Liver (tissue), 9 donors: ENCODE measurements around the gene FOXP3. TPM values are rescaled to one million over a fixed set of nuclear protein-coding genes. Genes with fewer than 3 reads are reported as not detected.
A peak's percentile ranks its signal among the peaks of the same experiment; 100 is the strongest.

Experiments
- DNase-seq: peaks from one replicate; pipeline ENCODE4 v3.0.0-alpha.2; 2017; ENCODE audit warnings: low spot score
- H3K27ac ChIP-seq, 2 donors: one replicate each; pipeline ENCODE4 v1.7.0; 2013; ENCODE audit warnings: inconsistent platforms in 2 of 2, low read length in 2 of 2, control low read depth in 1 of 2, low read depth in 1 of 2, mild to moderate bottlenecking in 1 of 2
- H3K27me3 ChIP-seq, 4 donors: one replicate each; pipeline versions ENCODE4 v1.6.1 to v1.7.0; 2013; ENCODE audit warnings: low read length in 3 of 4, inconsistent platforms in 1 of 4, mild to moderate bottlenecking in 1 of 4, moderate library complexity in 1 of 4; ENCODE audit not compliant: control insufficient read depth in 4 of 4, insufficient read depth in 4 of 4
- H3K36me3 ChIP-seq, 4 donors: one replicate each; pipeline versions ENCODE4 v1.6.1 to v1.7.0; 2013; ENCODE audit warnings: low read length in 3 of 4, mild to moderate bottlenecking in 3 of 4, low read depth in 1 of 4, moderate library complexity in 1 of 4; ENCODE audit not compliant: control insufficient read depth in 4 of 4, insufficient read depth in 3 of 4
- H3K4me1 ChIP-seq, 4 donors: one replicate each; pipeline versions ENCODE4 v1.6.1 to v1.7.0; 2013; ENCODE audit warnings: low read length in 3 of 4, mild to moderate bottlenecking in 3 of 4, moderate library complexity in 1 of 4; ENCODE audit not compliant: control insufficient read depth in 4 of 4, insufficient read depth in 4 of 4
- H3K4me3 ChIP-seq, 3 donors: one replicate each; pipeline versions ENCODE4 v1.6.1 to v1.7.0; 2013; ENCODE audit warnings: low read length in 3 of 3, control low read depth in 1 of 3, low read depth in 1 of 3, mild to moderate bottlenecking in 1 of 3
- H3K9ac ChIP-seq, 2 donors: one replicate each; pipeline ENCODE4 v1.7.0; 2013; ENCODE audit warnings: low read length in 2 of 2, mild to moderate bottlenecking in 2 of 2, moderate library complexity in 2 of 2, control low read depth in 1 of 2, low read depth in 1 of 2
- H3K9me3 ChIP-seq, 4 donors: one replicate each; pipeline versions ENCODE4 v1.6.1 to v1.7.0; 2013; ENCODE audit warnings: low read length in 3 of 4; ENCODE audit not compliant: control insufficient read depth in 4 of 4
- ATF3 ChIP-seq: IDR thresholded peaks from 2 replicates; pipeline ENCODE4 v1.6.1; 2016; ENCODE audit warnings: antibody characterized with exemption
- CTCF ChIP-seq: fragments of 150-350 bp; IDR thresholded peaks from 2 replicates; pipeline ENCODE4 v1.5.1; 2017; ENCODE audit warnings: improper control_type of control experiment, low read depth, low read length; ENCODE audit not compliant: missing input control
- EGR1 ChIP-seq, 2 donors: IDR thresholded peaks; 2 replicates each; pipeline ENCODE4 v1.6.1; 2016 to 2018; ENCODE audit warnings: antibody characterized with exemption in 2 of 2, low read depth in 2 of 2
- FOXA2 ChIP-seq: IDR thresholded peaks from 2 replicates; pipeline ENCODE4 v1.6.1; 2016; ENCODE audit warnings: antibody characterized with exemption
- GABPA ChIP-seq, 2 donors: IDR thresholded peaks in 1 of 2; conservative IDR thresholded peaks in 1 of 2; 2 replicates each; pipeline ENCODE4 v1.6.1; 2016; ENCODE audit warnings: antibody characterized with exemption in 2 of 2, mild to moderate bottlenecking in 1 of 2, moderate library complexity in 1 of 2
- HNF4A ChIP-seq, 2 donors: conservative IDR thresholded peaks; 2 replicates each; pipeline ENCODE4 v1.6.1; 2016; ENCODE audit warnings: antibody characterized with exemption in 2 of 2, mild to moderate bottlenecking in 2 of 2
- HNF4G ChIP-seq: IDR thresholded peaks from 2 replicates; pipeline ENCODE4 v1.6.1; 2016; ENCODE audit warnings: antibody characterized with exemption
- JUND ChIP-seq, 2 donors: IDR thresholded peaks; 2 replicates each; pipeline ENCODE4 v1.6.1; 2016; ENCODE audit warnings: antibody characterized with exemption in 2 of 2
- MAX ChIP-seq: IDR thresholded peaks from 2 replicates; pipeline ENCODE4 v1.6.1; 2016; ENCODE audit warnings: antibody characterized with exemption
- NR2F2 ChIP-seq: IDR thresholded peaks from 2 replicates; pipeline ENCODE4 v1.6.1; 2016; ENCODE audit warnings: antibody characterized with exemption
- RAD21 ChIP-seq, 2 donors: IDR thresholded peaks; 2 replicates each; pipeline ENCODE4 v1.6.1; 2016; ENCODE audit warnings: antibody characterized with exemption in 2 of 2, mild to moderate bottlenecking in 2 of 2
- RXRA ChIP-seq, 2 donors: IDR thresholded peaks; 2 replicates each; pipeline ENCODE4 v1.6.1; 2017 to 2018; ENCODE audit warnings: antibody characterized with exemption in 2 of 2, mild to moderate bottlenecking in 1 of 2
- SP1 ChIP-seq: IDR thresholded peaks from 2 replicates; pipeline ENCODE4 v1.6.1; 2018; ENCODE audit warnings: antibody characterized with exemption, mild to moderate bottlenecking
- TAF1 ChIP-seq: conservative IDR thresholded peaks from 2 replicates; pipeline ENCODE4 v1.6.1; 2016; ENCODE audit warnings: antibody characterized with exemption, mild to moderate bottlenecking
- YY1 ChIP-seq: IDR thresholded peaks from 2 replicates; pipeline ENCODE4 v1.6.1; 2016; ENCODE audit warnings: antibody characterized with exemption, mild to moderate bottlenecking
- ZBTB33 ChIP-seq: IDR thresholded peaks from 2 replicates; pipeline ENCODE4 v1.6.1; 2016; ENCODE audit warnings: antibody characterized with exemption
- WGBS: extraction: QIAGEN DNeasy Blood & Tissue Kit; methylation state at CpG from one replicate; pipeline ENCODE4 v1.1.7; 2013; 5-methylcytosine and 5-hydroxymethylcytosine counted together
- polyA plus RNA-seq, 2 donors: library from polyadenylated mRNA; stranded (reverse) in 1 of 2; unstranded in 1 of 2; fragments of 200-250 nt in 1 of 2; fragments of >200 nt in 1 of 2; fragmentation: Nextera tagmentation in 1 of 2; extraction: Ambion mirVana in 1 of 2; gene quantifications; one replicate each; pipeline versions ENCODE4 v1.2.1 to v1.2.3, GENCODE V29; 2013 to 2015
- total RNA-seq, 2 donors: library from RNA; depleted of rRNA; stranded (reverse); fragments of >200 nt; gene quantifications; one replicate each; pipeline ENCODE4 v1.2.3, GENCODE V29; 2014
- donor health status: healthy.
- donor health status: healthy.
- donor health status: healthy.
- donor health status: healthy.
- donor health status: healthy.

FOXP3 gene
- total and polyA plus RNA-seq, 4 donors, result 0.05 to 0.65 (median 0.19) TPM

GRCh38 chrX:49230500-49231232 is 33.8 kb downstream of the FOXP3 start:
- Histone ChIP-seq H3K9ac (no peak overlapping the region), H3K4me3 (peak overlapping the region in 1 of 3 donors; percentile 24), H3K4me1 (no peaks in the 10 kb centered on the region), H3K27ac (no peak overlapping the region), H3K36me3 (no peaks in the 10 kb centered on the region), H3K9me3 (no peaks in the 10 kb centered on the region), H3K27me3 (no peaks in the 10 kb centered on the region)
- WGBS, result 8% methylated on average over 44 of the region's 44 CpGs
- DNase-seq, result peak; percentile 41
- TF ChIP-seq HNF4A (conservative IDR thresholded peaks at IDR 0.05) (no peak), HNF4G (no peak), YY1 (no peak), MAX (no peak), ATF3 (no peak), SP1 (no peak)

- TF ChIP-seq RXRA (IDR thresholded peaks at IDR 0.05) (no peak), NR2F2 (no peak), GABPA (IDR thresholded peaks at IDR 0.05 in 1 of 2, conservative IDR thresholded peaks at IDR 0.05 in 1 of 2) (no peak), FOXA2 (no peak), TAF1 (no peak), ATF3 (no peak), CTCF (no peak), RAD21 (IDR thresholded peaks at IDR 0.05) (no peak), YY1 (no peak)
- no peak overlapping the region for H3K4me3 ChIP-seq
- H3K9ac ChIP-seq, result no peak overlapping the region
- DNase-seq, result no peak
- H3K27me3 ChIP-seq, result peaks cover 0 to 2% (median 0%) of the 10 kb centered on the region in 4 donors
- no peaks in the 10 kb centered on the region for H3K4me1 ChIP-seq
- no peaks in the 10 kb centered on the region for H3K9me3 ChIP-seq
- H3K27ac ChIP-seq, result no peak overlapping the region
- H3K36me3 ChIP-seq, result no peaks in the 10 kb centered on the region
- WGBS, result 90% methylated on average over 17 of the region's 17 CpGs
Measured at GRCh38 chrX:49228185-49228584, 36.3 kb downstream of the FOXP3 start.

- Histone ChIP-seq H3K4me3 (no peak overlapping the region), H3K4me1 (no peaks in the 10 kb centered on the region), H3K27ac (no peak overlapping the region), H3K36me3 (no peaks in the 10 kb centered on the region), H3K27me3 (peaks cover 0 to 2% (median 0%) of the 10 kb centered on the region in 4 donors), H3K9me3 (no peaks in the 10 kb centered on the region), H3K9ac (no peak overlapping the region)
- 75% methylated on average over 2 of the region's 2 CpGs for WGBS
- no peak for DNase-seq
- TF ChIP-seq FOXA2, result no peak
- no peak for TF ChIP-seq MAX
- TF ChIP-seq YY1, result no peak
- no peak for TF ChIP-seq HNF4G
- no peak for TF ChIP-seq ZBTB33
- TF ChIP-seq JUND (IDR thresholded peaks at IDR 0.05), result no peak
- TF ChIP-seq EGR1 (IDR thresholded peaks at IDR 0.05; ENCODE audit: low read depth in 2 of 2), result no peak
- TF ChIP-seq SP1, result no peak
- TF ChIP-seq RAD21 (IDR thresholded peaks at IDR 0.05), result no peak
- no peak for TF ChIP-seq HNF4A (conservative IDR thresholded peaks at IDR 0.05)
- no peak for TF ChIP-seq TAF1
- no peak for TF ChIP-seq ATF3
- TF ChIP-seq CTCF, result no peak
Measured at GRCh38 chrX:49227726-49228125, 36.8 kb downstream of the FOXP3 start.
